Spleen (tissue), 11 donors: Measurements from ENCODE around the gene MICAL3. TPM values are rescaled to one million over a fixed set of nuclear protein-coding genes. Genes with fewer than 3 reads are reported as not detected.

Source experiments
- DNase-seq: peaks from one replicate; pipeline ENCODE4 v3.0.0-alpha.2; 2020
- H3K27ac ChIP-seq, 8 donors: fragments of 200-600 bp; sonication (generic) in 7 of 8; 1 replicate in 4 of 8; 2 replicates in 4 of 8; pipeline versions ENCODE4 v1.5.0 to v1.8.0; 2016 to 2021; ENCODE audit warnings: inconsistent platforms in 4 of 8, mild to moderate bottlenecking in 4 of 8, moderate library complexity in 1 of 8
- H3K27me3 ChIP-seq, 7 donors: fragments of 200-600 bp; sonication (generic) in 6 of 7; replicated peaks in 1 of 7; 1 replicate in 4 of 7; 2 replicates in 3 of 7; pipeline versions ENCODE4 v1.5.0 to v1.8.0; 2016 to 2021; ENCODE audit warnings: inconsistent platforms in 3 of 7, mild to moderate bottlenecking in 1 of 7
- H3K36me3 ChIP-seq, 6 donors: fragments of 200-600 bp; sonication (generic) in 5 of 6; 1 replicate in 4 of 6; 2 replicates in 2 of 6; pipeline versions ENCODE4 v1.5.0 to v1.8.0; 2016 to 2021; ENCODE audit warnings: inconsistent platforms in 2 of 6
- H3K4me1 ChIP-seq, 6 donors: fragments of 200-600 bp; sonication (generic) in 5 of 6; 1 replicate in 3 of 6; 2 replicates in 3 of 6; pipeline versions ENCODE4 v1.5.0 to v1.8.0; 2016 to 2021; ENCODE audit warnings: inconsistent platforms in 3 of 6
- H3K4me3 ChIP-seq, 8 donors: fragments of 200-600 bp; sonication (generic) in 7 of 8; 1 replicate in 4 of 8; 2 replicates in 4 of 8; pipeline versions ENCODE4 v1.5.0 to v1.8.0; 2016 to 2021; ENCODE audit warnings: inconsistent platforms in 4 of 8, mild to moderate bottlenecking in 4 of 8, moderate library complexity in 2 of 8
- H3K9me3 ChIP-seq, 8 donors: fragments of 200-600 bp; sonication (generic) in 7 of 8; 1 replicate in 4 of 8; 2 replicates in 4 of 8; pipeline versions ENCODE4 v1.5.0 to v1.8.0; 2016 to 2021; ENCODE audit warnings: inconsistent platforms in 4 of 8
- CTCF ChIP-seq, 11 experiments: fragments of 200-600 bp in 7 of 11; fragments of 450-650 bp in 4 of 11; sonication (generic) in 4 of 11; IDR thresholded peaks in 8 of 11; conservative IDR thresholded peaks in 3 of 11; 1 replicate in 7 of 11; 2 replicates in 4 of 11; pipeline versions ENCODE4 v1.4.0 to v1.8.0; 2016 to 2021; ENCODE audit warnings: antibody characterized with exemption in 11 of 11, inconsistent platforms in 4 of 11, mild to moderate bottlenecking in 1 of 11
- POLR2A ChIP-seq, 3 donors: fragments of 450-650 bp; IDR thresholded peaks; one replicate each; pipeline ENCODE4 v1.5.1; 2017; ENCODE audit warnings: antibody characterized with exemption in 3 of 3, mild to moderate bottlenecking in 1 of 3
- POLR2AphosphoS5 ChIP-seq, 3 donors: sonication (generic); formaldehyde crosslinking; IDR thresholded peaks; one replicate each; pipeline ENCODE4 v1.5.1; 2017; ENCODE audit warnings: antibody characterized with exemption in 3 of 3
- WGBS, 5 donors: extraction: QIAGEN DNeasy Blood & Tissue Kit in 3 of 5; methylation state at CpG; one replicate each; pipeline versions ENCODE4 v1.1.5 to v1.1.7; 2013 to 2018; 5-methylcytosine and 5-hydroxymethylcytosine counted together
- intact Hi-C: fragments of 100-400 bp; cut with DNase I; formaldehyde crosslinking; loops from one replicate; pipeline ENCODE4 v1.15.0; 2023; ENCODE audit warnings: low total_unique reads
- polyA plus RNA-seq, 3 donors: library from polyadenylated mRNA; stranded (reverse); fragments of 200-250 nt; gene quantifications; one replicate each; pipeline ENCODE4 v1.2.1, GENCODE V29; 2013
- total RNA-seq, 7 donors: library from RNA; depleted of rRNA in 3 of 7; stranded (reverse); fragments of >200 nt in 3 of 7; fragmentation: NEBNext Ultra II Directional in 4 of 7; extraction: Animal tissue kit (Norgen Biotek cat#: 25700) in 4 of 7; gene quantifications; one replicate each; pipeline versions ENCODE4 v1.1.0 to v1.2.1, GENCODE V29; 2016 to 2021
- donor health status: healthy with polysubstance abuse.
- donor health status: DM: no; HTN: no; CAD: no; lungs with moderate emphysema.
- donor health status: DM: no; HTN: no; CAD: no.
- donor health status: Bipolar disorder and iron deficiency.
- donor health status: healthy.
- donor health status: DM: no; HTN: no; CAD: no.
- donor health status: DM: yes; HTN: yes; CAD: no.

MICAL3 gene
- total and polyA plus RNA-seq, 10 donors = 2.6 to 133 (median 75.2) TPM

GRCh38 chr22:17911312-17911705, 113.1 kb downstream of the MICAL3 start:
- Histone ChIP-seq H3K9me3 (no peaks in the 10 kb centered on the region), H3K27me3 (no peaks in the 10 kb centered on the region), H3K27ac (peak overlapping the region; percentile 1 to 82 (median 72)), H3K4me1 (peaks cover 0 to 89% (median 50%) of the 10 kb centered on the region in 6 donors), H3K36me3 (peaks cover 0 to 16% (median 5%) of the 10 kb centered on the region in 6 donors), H3K4me3 (no peak overlapping the region)
- WGBS, 5 donors = 74 to 84% (median 77%) methylated on average over 6 of the region's 6 CpGs
- intact Hi-C loops = loop anchor here (10.0 kb wide), 1 partner anchor 113 kb away; the partner anchor contains the start of gene MICAL3
- TF ChIP-seq CTCF (IDR thresholded peaks at IDR 0.05 in 8 of 11, conservative IDR thresholded peaks at IDR 0.05 in 3 of 11) = no peak
- TF ChIP-seq POLR2AphosphoS5 (IDR thresholded peaks at IDR 0.05) = no peak
- no peak for TF ChIP-seq POLR2A (IDR thresholded peaks at IDR 0.05)
- DNase-seq = no peak

DNA sequence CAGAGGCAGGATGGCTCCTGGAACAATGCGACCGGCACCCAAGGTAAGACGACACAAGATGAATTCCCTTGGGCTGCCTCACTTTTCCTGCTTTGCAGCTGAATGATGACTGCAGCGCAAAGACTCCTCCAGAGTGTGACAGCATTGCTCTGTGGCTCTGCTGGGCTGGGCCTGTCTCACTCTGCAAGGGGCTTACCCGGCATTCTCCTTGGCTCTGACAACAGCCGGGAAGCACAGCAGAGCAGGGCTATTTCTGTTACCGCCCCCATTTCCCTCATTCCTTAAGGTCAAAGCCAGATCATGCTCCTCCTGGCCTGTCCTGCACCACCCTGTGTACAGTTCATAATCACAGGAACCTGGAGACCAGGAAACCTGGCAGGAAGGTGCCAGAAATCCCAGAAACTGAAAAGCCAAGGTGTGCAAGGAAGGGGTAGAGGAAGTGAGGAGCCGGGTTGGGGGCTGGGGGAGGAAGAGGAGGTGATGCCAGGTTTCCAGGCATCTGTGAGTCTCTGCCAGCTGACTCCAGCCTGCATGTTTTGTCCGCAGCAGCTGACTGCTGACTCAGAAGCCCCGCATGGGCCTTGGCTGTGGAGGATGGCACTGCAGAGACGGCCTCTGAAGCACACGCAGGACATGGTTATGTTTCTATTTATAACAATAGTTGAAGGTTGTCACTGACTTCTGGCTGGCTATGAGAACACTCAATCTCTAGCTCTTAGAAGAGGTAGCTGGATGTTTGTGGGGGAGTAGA, 113.6 kb downstream of the MICAL3 start:
- H3K36me3 ChIP-seq = peaks cover 0 to 22% (median 11%) of the 10 kb centered on the region in 6 donors
- H3K27ac ChIP-seq = peak overlapping the region; percentile 1 to 82 (median 72)
- no peaks in the 10 kb centered on the region for H3K9me3 ChIP-seq
- H3K4me1 ChIP-seq = peaks cover 0 to 85% (median 48%) of the 10 kb centered on the region in 6 donors
- intact Hi-C loops = loop anchor here (10.0 kb wide), 1 partner anchor 114 kb away; the partner anchor contains the start of gene MICAL3
- H3K4me3 ChIP-seq = no peak overlapping the region
- TF ChIP-seq POLR2AphosphoS5 (IDR thresholded peaks at IDR 0.05) (peak; percentile 42 to 76 (median 60)), POLR2A (IDR thresholded peaks at IDR 0.05) (no peak), CTCF (IDR thresholded peaks at IDR 0.05 in 8 of 11, conservative IDR thresholded peaks at IDR 0.05 in 3 of 11) (peak in 6 of 11 experiments; percentile 7 to 40 (median 14))
- no peaks in the 10 kb centered on the region for H3K27me3 ChIP-seq
- peak; percentile 81 for DNase-seq
- 52 to 64% (median 62%) methylated on average over 11 to 12 of the region's 12 CpGs for WGBS, 5 donors

GRCh38 chr22:17907748-17908051, 116.7 kb downstream of the MICAL3 start:
- WGBS, 5 donors = 83 to 94% (median 86%) methylated on average over 9 of the region's 9 CpGs
- Histone ChIP-seq H3K27ac (no peak overlapping the region), H3K9me3 (no peaks in the 10 kb centered on the region), H3K27me3 (no peaks in the 10 kb centered on the region), H3K36me3 (peaks cover 0 to 52% (median 28%) of the 10 kb centered on the region in 6 donors), H3K4me1 (peaks cover 0 to 66% (median 39%) of the 10 kb centered on the region in 6 donors), H3K4me3 (no peak overlapping the region)
- DNase-seq = no peak
- TF ChIP-seq POLR2A (IDR thresholded peaks at IDR 0.05) (no peak), POLR2AphosphoS5 (IDR thresholded peaks at IDR 0.05) (no peak), CTCF (IDR thresholded peaks at IDR 0.05 in 8 of 11, conservative IDR thresholded peaks at IDR 0.05 in 3 of 11) (no peak)
- intact Hi-C loops = loop anchor here (10.0 kb wide), 1 partner anchor 167 kb away; the partner anchor contains the start of gene PEX26
